GM23338 (cell line): ENCODE data around the gene ALDH5A1. TPM values are rescaled to one million over a fixed set of nuclear protein-coding genes. Genes with fewer than 3 reads are reported as not detected.

ENCODE experiments used
- ATAC-seq: fragments of 200-7000 bp; cut with Tn5 transposase; 3 replicates; pipeline ENCODE4 v1.9.1; 2020
- DNase-seq: peaks from one replicate; pipeline ENCODE4 v3.0.0-alpha.2; 2015; ENCODE audit warnings: low spot score
- H2AFZ ChIP-seq: fragments of 200-600 bp; sonication (generic); 2 replicates; pipeline ENCODE4 v1.8.0; 2016; ENCODE audit warnings: antibody characterized with exemption, mild to moderate bottlenecking, moderate library complexity
- H3F3A ChIP-seq: fragments of 200-600 bp; sonication (generic); replicated peaks from 2 replicates; pipeline ENCODE4 v1.8.0; 2017; ENCODE audit warnings: antibody characterized with exemption, mixed run types, low read depth
- H3K27ac ChIP-seq: fragments of 200-600 bp; sonication (generic); 2 replicates; pipeline ENCODE4 v1.6.1; 2016; ENCODE audit warnings: low read depth
- H3K27me3 ChIP-seq: fragments of 200-600 bp; sonication (generic); 2 replicates; pipeline ENCODE4 v1.8.0; 2016; ENCODE audit warnings: mild to moderate bottlenecking, mixed run types, moderate library complexity; ENCODE audit not compliant: insufficient read depth
- H3K36me3 ChIP-seq: fragments of 200-600 bp; sonication (generic); 2 replicates; pipeline ENCODE4 v1.8.0; 2016; ENCODE audit warnings: mild to moderate bottlenecking; ENCODE audit not compliant: insufficient read depth
- H3K4me1 ChIP-seq: fragments of 200-600 bp; sonication (generic); 2 replicates; pipeline ENCODE4 v1.8.0; 2016; ENCODE audit warnings: mild to moderate bottlenecking, moderate library complexity; ENCODE audit not compliant: insufficient read depth
- H3K4me2 ChIP-seq: fragments of 200-600 bp; sonication (generic); 2 replicates; pipeline ENCODE4 v1.7.1; 2017; ENCODE audit warnings: mixed run types
- H3K4me3 ChIP-seq: fragments of 200-600 bp; sonication (generic); 2 replicates; pipeline ENCODE4 v1.6.1; 2016; ENCODE audit warnings: mixed run types
- H3K79me2 ChIP-seq: fragments of 200-600 bp; sonication (generic); replicated peaks from 2 replicates; pipeline ENCODE4 v1.8.0; 2017; ENCODE audit warnings: mild to moderate bottlenecking; ENCODE audit not compliant: insufficient read depth
- H3K9me2 ChIP-seq: fragments of 200-600 bp; sonication (generic); 2 replicates; pipeline ENCODE4 v1.8.0; 2017; ENCODE audit not compliant: insufficient read depth
- H4K20me1 ChIP-seq: fragments of 200-600 bp; sonication (generic); replicated peaks from 2 replicates; pipeline ENCODE4 v1.8.0; 2017; ENCODE audit warnings: mild to moderate bottlenecking; ENCODE audit not compliant: insufficient read depth
- H3K27ac Mint-ChIP-seq: 2 replicates; pipeline ENCODE4 v1.8.0; 2020; ENCODE audit warnings: inconsistent platforms, mild to moderate bottlenecking, moderate library complexity, mixed read lengths
- H3K27me3 Mint-ChIP-seq: 3 replicates; pipeline ENCODE4 v1.8.0; 2022; ENCODE audit warnings: low read depth, mild to moderate bottlenecking, moderate library complexity, mixed read lengths, inconsistent platforms; ENCODE audit not compliant: insufficient read depth, poor library complexity
- H3K36me3 Mint-ChIP-seq: 3 replicates; pipeline ENCODE4 v1.8.0; 2021; ENCODE audit warnings: low read depth, mild to moderate bottlenecking, inconsistent platforms, moderate library complexity, mixed read lengths
- H3K4me1 Mint-ChIP-seq: 3 replicates; pipeline ENCODE4 v1.8.0; 2020; ENCODE audit warnings: mild to moderate bottlenecking, inconsistent platforms, mixed read lengths
- H3K4me3 Mint-ChIP-seq: 3 replicates; pipeline ENCODE4 v1.8.0; 2021; ENCODE audit warnings: moderate library complexity, mild to moderate bottlenecking, inconsistent platforms, mixed read lengths
- H3K9me3 Mint-ChIP-seq: 3 replicates; pipeline ENCODE4 v1.8.0; 2020; ENCODE audit warnings: moderate library complexity, mild to moderate bottlenecking, inconsistent platforms, mixed read lengths
- JUNB ChIP-seq: IDR thresholded peaks from one replicate; pipeline ENCODE4 v1.6.1; 2016; ENCODE audit warnings: antibody characterized with exemption; ENCODE audit not compliant: unreplicated experiment
- NANOG ChIP-seq: IDR thresholded peaks from 2 replicates; pipeline ENCODE4 v1.6.1; 2016; ENCODE audit warnings: antibody characterized with exemption, borderline replicate concordance
- POLR2AphosphoS5 ChIP-seq: IDR thresholded peaks from 2 replicates; pipeline ENCODE4 v1.6.1; 2016; ENCODE audit warnings: antibody characterized with exemption, low read depth
- STAT1 ChIP-seq: IDR thresholded peaks from one replicate; pipeline ENCODE4 v1.6.1; 2016; ENCODE audit warnings: antibody characterized with exemption; ENCODE audit not compliant: unreplicated experiment
- ZNF114 ChIP-seq: fragments of 250-450 bp; sonication (Bioruptor Pico); IDR thresholded peaks from 2 replicates; pipeline ENCODE4 v1.5.0; 2020; ENCODE audit warnings: mild to moderate bottlenecking, moderate library complexity
- polyA plus RNA-seq: library from polyadenylated mRNA; unstranded; fragments of >200 nt; fragmentation: Nextera tagmentation; extraction: Ambion mirVana; gene quantifications from 2 replicates; pipeline ENCODE4 v1.2.1, GENCODE V29; 2016
- total RNA-seq: library from RNA; depleted of rRNA; stranded (reverse); fragments of >200 nt; shearing (Covaris generic); gene quantifications from 2 replicates; pipeline ENCODE4 v1.2.3, GENCODE V29; 2014
- TF ChIP-seq, protein P1 (sequence below): fragments of 250-450 bp; sonication (Bioruptor Pico); IDR thresholded peaks from 2 replicates; pipeline ENCODE4 v1.5.0; 2020; ENCODE audit warnings: mild to moderate bottlenecking, moderate library complexity
- TF ChIP-seq, protein P2 (sequence below): IDR thresholded peaks from one replicate; pipeline ENCODE4 v1.6.1; 2018; ENCODE audit warnings: antibody characterized with exemption; ENCODE audit not compliant: unreplicated experiment
- TF ChIP-seq, protein P3 (sequence below), 2 experiments: fragments of 200-600 bp in 1 of 2; sonication (generic) in 1 of 2; conservative IDR thresholded peaks; 2 replicates each; pipeline versions ENCODE4 v1.5.1 to v1.6.1; 2016 to 2017; ENCODE audit warnings: antibody characterized with exemption in 2 of 2, low read depth in 2 of 2, mild to moderate bottlenecking in 2 of 2, moderate library complexity in 1 of 2

Gene ALDH5A1
- total and polyA plus RNA-seq, 2 experiments from 2014 or later = 3.1 to 5.2 TPM

DNA sequence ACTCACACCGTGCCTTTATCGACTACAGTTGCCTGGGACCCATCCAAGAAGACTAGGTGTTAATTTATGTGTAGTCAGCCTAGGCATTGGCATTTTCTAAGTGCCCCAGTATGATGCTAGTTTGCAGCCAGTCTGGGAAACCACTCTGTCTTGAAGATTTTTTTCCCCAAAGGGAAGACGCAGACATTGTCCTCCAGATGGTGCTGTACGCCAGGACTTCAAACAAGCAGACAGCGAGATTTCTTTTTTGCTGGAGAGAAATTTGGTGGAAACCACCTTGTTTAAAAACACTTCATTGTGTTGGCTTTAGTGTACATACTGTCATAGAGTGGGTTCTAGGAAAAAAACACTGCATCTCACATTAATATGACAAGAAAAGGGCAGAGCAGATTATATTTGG lies 30.0 kb downstream of the ALDH5A1 start (continued):
- TF ChIP-seq, protein P1, sequence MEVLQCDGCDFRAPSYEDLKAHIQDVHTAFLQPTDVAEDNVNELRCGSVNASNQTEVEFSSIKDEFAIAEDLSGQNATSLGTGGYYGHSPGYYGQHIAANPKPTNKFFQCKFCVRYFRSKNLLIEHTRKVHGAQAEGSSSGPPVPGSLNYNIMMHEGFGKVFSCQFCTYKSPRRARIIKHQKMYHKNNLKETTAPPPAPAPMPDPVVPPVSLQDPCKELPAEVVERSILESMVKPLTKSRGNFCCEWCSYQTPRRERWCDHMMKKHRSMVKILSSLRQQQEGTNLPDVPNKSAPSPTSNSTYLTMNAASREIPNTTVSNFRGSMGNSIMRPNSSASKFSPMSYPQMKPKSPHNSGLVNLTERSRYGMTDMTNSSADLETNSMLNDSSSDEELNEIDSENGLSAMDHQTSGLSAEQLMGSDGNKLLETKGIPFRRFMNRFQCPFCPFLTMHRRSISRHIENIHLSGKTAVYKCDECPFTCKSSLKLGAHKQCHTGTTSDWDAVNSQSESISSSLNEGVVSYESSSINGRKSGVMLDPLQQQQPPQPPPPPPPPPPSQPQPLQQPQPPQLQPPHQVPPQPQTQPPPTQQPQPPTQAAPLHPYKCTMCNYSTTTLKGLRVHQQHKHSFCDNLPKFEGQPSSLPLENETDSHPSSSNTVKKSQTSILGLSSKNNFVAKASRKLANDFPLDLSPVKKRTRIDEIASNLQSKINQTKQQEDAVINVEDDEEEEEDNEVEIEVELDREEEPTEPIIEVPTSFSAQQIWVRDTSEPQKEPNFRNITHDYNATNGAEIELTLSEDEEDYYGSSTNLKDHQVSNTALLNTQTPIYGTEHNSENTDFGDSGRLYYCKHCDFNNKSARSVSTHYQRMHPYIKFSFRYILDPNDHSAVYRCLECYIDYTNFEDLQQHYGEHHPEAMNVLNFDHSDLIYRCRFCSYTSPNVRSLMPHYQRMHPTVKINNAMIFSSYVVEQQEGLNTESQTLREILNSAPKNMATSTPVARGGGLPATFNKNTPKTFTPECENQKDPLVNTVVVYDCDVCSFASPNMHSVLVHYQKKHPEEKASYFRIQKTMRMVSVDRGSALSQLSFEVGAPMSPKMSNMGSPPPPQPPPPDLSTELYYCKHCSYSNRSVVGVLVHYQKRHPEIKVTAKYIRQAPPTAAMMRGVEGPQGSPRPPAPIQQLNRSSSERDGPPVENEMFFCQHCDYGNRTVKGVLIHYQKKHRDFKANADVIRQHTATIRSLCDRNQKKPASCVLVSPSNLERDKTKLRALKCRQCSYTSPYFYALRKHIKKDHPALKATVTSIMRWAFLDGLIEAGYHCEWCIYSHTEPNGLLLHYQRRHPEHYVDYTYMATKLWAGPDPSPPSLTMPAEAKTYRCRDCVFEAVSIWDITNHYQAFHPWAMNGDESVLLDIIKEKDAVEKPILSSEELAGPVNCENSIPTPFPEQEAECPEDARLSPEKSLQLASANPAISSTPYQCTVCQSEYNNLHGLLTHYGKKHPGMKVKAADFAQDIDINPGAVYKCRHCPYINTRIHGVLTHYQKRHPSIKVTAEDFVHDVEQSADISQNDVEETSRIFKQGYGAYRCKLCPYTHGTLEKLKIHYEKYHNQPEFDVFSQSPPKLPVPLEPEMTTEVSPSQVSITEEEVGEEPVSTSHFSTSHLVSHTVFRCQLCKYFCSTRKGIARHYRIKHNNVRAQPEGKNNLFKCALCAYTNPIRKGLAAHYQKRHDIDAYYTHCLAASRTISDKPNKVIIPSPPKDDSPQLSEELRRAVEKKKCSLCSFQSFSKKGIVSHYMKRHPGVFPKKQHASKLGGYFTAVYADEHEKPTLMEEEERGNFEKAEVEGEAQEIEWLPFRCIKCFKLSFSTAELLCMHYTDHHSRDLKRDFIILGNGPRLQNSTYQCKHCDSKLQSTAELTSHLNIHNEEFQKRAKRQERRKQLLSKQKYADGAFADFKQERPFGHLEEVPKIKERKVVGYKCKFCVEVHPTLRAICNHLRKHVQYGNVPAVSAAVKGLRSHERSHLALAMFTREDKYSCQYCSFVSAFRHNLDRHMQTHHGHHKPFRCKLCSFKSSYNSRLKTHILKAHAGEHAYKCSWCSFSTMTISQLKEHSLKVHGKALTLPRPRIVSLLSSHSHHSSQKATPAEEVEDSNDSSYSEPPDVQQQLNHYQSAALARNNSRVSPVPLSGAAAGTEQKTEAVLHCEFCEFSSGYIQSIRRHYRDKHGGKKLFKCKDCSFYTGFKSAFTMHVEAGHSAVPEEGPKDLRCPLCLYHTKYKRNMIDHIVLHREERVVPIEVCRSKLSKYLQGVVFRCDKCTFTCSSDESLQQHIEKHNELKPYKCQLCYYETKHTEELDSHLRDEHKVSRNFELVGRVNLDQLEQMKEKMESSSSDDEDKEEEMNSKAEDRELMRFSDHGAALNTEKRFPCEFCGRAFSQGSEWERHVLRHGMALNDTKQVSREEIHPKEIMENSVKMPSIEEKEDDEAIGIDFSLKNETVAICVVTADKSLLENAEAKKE (CRISPR knock-in tag) = no peak

DNA sequence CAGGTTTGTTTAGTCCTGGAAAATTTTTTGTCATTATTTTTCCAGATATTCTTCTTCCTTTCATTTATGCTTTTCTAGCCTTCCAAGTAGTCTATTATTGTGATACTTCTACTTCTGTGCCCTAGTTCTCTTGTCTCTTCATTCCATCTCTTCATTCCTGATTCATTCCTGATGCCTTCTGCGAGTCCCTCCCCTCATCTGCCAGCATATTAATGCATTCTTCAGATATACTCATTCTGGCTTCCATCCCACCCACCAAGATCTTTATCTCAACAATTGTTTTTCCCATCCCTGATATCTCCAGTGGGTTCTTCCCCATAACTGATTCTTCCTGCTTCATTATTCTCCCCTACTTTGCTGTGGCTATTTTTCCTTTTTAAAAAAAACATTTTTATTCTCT lies 35.2 kb downstream of the ALDH5A1 start:
- DNase-seq (no peak), ATAC-seq (no peak)
- no peaks in the 10 kb centered on the region for H3K27me3 Mint-ChIP-seq
- no peak overlapping the region for H3K27ac Mint-ChIP-seq
- H3K27me3 ChIP-seq = no peaks in the 10 kb centered on the region
- TF ChIP-seq STAT1 (no peak), ZNF114 (CRISPR knock-in tag) (no peak), NANOG (no peak), POLR2AphosphoS5 (no peak)
- H3K4me2 ChIP-seq = no peak overlapping the region
- no peaks in the 10 kb centered on the region for H4K20me1 ChIP-seq
- H3K9me2 ChIP-seq = no peaks in the 10 kb centered on the region
- H3K4me1 Mint-ChIP-seq = no peaks in the 10 kb centered on the region
- no peak overlapping the region for H3K4me3 Mint-ChIP-seq
- no peaks in the 10 kb centered on the region for H3F3A ChIP-seq
- H3K4me3 ChIP-seq = no peak overlapping the region
- H3K27ac ChIP-seq = no peak overlapping the region
- no peaks in the 10 kb centered on the region for H3K36me3 ChIP-seq
- no peaks in the 10 kb centered on the region for H3K9me3 Mint-ChIP-seq
- H3K79me2 ChIP-seq = no peaks in the 10 kb centered on the region
- no peaks in the 10 kb centered on the region for H3K36me3 Mint-ChIP-seq
- H3K4me1 ChIP-seq = no peaks in the 10 kb centered on the region
- no peak overlapping the region for H2AFZ ChIP-seq

DNA sequence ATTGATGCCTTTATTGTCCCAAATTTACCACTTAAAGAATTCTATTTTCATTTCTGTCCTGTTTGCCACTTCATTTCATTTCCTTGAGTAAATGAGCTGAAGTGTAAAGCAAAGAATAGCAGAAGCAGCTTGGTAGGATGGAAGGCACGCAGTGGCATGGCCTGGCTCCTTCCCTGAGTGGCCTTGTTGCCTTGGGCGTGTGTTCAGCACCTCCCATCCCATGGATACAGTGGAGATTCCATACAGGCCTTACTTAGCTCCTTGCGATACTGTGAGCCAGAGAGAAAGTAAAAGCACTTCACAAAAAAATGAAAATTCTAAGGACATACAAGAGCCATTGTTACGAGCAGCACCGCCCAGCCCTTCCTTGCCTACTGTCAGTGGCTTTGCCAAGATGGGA lies 39.6 kb downstream of the ALDH5A1 start:
- Histone ChIP-seq H3K4me2 (no peak overlapping the region), H3K4me3 (no peak overlapping the region), H3K36me3 (no peaks in the 10 kb centered on the region), H3K79me2 (no peaks in the 10 kb centered on the region), H2AFZ (no peak overlapping the region), H3K4me1 (no peaks in the 10 kb centered on the region), H3F3A (no peaks in the 10 kb centered on the region), H4K20me1 (no peaks in the 10 kb centered on the region), H3K27me3 (no peaks in the 10 kb centered on the region), H3K27ac (no peak overlapping the region), H3K9me2 (peaks cover 5% of the 10 kb centered on the region; the same call in 1 of the 2 replicates)
- H3K9me3 Mint-ChIP-seq = no peaks in the 10 kb centered on the region
- ATAC-seq = no peak
- no peak overlapping the region for H3K4me3 Mint-ChIP-seq
- H3K4me1 Mint-ChIP-seq = peaks cover 2% of the 10 kb centered on the region; the same call in 1 of the 3 replicates
- no peaks in the 10 kb centered on the region for H3K27me3 Mint-ChIP-seq
- no peak overlapping the region for H3K27ac Mint-ChIP-seq
- no peaks in the 10 kb centered on the region for H3K36me3 Mint-ChIP-seq
- DNase-seq = no peak
- no peak for TF ChIP-seq STAT1
- TF ChIP-seq, protein P2, sequence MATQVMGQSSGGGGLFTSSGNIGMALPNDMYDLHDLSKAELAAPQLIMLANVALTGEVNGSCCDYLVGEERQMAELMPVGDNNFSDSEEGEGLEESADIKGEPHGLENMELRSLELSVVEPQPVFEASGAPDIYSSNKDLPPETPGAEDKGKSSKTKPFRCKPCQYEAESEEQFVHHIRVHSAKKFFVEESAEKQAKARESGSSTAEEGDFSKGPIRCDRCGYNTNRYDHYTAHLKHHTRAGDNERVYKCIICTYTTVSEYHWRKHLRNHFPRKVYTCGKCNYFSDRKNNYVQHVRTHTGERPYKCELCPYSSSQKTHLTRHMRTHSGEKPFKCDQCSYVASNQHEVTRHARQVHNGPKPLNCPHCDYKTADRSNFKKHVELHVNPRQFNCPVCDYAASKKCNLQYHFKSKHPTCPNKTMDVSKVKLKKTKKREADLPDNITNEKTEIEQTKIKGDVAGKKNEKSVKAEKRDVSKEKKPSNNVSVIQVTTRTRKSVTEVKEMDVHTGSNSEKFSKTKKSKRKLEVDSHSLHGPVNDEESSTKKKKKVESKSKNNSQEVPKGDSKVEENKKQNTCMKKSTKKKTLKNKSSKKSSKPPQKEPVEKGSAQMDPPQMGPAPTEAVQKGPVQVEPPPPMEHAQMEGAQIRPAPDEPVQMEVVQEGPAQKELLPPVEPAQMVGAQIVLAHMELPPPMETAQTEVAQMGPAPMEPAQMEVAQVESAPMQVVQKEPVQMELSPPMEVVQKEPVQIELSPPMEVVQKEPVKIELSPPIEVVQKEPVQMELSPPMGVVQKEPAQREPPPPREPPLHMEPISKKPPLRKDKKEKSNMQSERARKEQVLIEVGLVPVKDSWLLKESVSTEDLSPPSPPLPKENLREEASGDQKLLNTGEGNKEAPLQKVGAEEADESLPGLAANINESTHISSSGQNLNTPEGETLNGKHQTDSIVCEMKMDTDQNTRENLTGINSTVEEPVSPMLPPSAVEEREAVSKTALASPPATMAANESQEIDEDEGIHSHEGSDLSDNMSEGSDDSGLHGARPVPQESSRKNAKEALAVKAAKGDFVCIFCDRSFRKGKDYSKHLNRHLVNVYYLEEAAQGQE = no peak
- TF ChIP-seq ZNF114 (CRISPR knock-in tag) = no peak
- TF ChIP-seq, protein P3, sequence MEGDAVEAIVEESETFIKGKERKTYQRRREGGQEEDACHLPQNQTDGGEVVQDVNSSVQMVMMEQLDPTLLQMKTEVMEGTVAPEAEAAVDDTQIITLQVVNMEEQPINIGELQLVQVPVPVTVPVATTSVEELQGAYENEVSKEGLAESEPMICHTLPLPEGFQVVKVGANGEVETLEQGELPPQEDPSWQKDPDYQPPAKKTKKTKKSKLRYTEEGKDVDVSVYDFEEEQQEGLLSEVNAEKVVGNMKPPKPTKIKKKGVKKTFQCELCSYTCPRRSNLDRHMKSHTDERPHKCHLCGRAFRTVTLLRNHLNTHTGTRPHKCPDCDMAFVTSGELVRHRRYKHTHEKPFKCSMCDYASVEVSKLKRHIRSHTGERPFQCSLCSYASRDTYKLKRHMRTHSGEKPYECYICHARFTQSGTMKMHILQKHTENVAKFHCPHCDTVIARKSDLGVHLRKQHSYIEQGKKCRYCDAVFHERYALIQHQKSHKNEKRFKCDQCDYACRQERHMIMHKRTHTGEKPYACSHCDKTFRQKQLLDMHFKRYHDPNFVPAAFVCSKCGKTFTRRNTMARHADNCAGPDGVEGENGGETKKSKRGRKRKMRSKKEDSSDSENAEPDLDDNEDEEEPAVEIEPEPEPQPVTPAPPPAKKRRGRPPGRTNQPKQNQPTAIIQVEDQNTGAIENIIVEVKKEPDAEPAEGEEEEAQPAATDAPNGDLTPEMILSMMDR (conservative IDR thresholded peaks at IDR 0.05; ENCODE audit: low read depth in 2 of 2) = no peak
- TF ChIP-seq JUNB = no peak
